ENCODE measurements around the gene PARP8.
"Not testable (repeated sequence)": the region's sequence is repeated elsewhere in the genome, so short reads cannot be mapped to it uniquely, and the experiment has no call there.

PARP8 gene

GRCh38 chr5:50791813-50792212, 125.4 kb downstream of the PARP8 start:
- DNase-seq: no peak

GRCh38 chr5:50792843-50793242, 126.4 kb downstream of the PARP8 start:
- no peak for DNase-seq

GRCh38 chr5:50794812-50795211, 128.4 kb downstream of the PARP8 start:
- no peak for DNase-seq

- DNase-seq: no peak
These were observed 131.6 kb downstream of the PARP8 start for GRCh38 chr5:50798002-50798401.

- no peak for DNase-seq
These were observed 133.2 kb downstream of the PARP8 start for GRCh38 chr5:50799596-50799995.

- no peak for DNase-seq
These were observed 134.0 kb downstream of the PARP8 start for GRCh38 chr5:50800410-50800809.

- no peak for DNase-seq
These were observed 141.2 kb downstream of the PARP8 start for GRCh38 chr5:50807661-50808060.

- no peak for DNase-seq
These were observed 142.0 kb downstream of the PARP8 start for GRCh38 chr5:50808406-50808805.

- DNase-seq: not testable (repeated sequence)
These were observed 145.3 kb downstream of the PARP8 start for GRCh38 chr5:50811746-50812145.

- no peak for DNase-seq
These were observed 147.3 kb downstream of the PARP8 start for GRCh38 chr5:50813691-50814090.

- no peak for DNase-seq
These were observed 148.1 kb downstream of the PARP8 start for GRCh38 chr5:50814556-50814955.

GRCh38 chr5:50822046-50822445, 155.6 kb downstream of the PARP8 start:
- no peak for DNase-seq

GRCh38 chr5:50822761-50823160, 156.3 kb downstream of the PARP8 start:
- DNase-seq: no peak

- no peak for DNase-seq
These were observed 157.1 kb downstream of the PARP8 start for GRCh38 chr5:50823568-50823967.

- no peak for DNase-seq
These were observed 157.7 kb downstream of the PARP8 start for GRCh38 chr5:50824109-50824508.

- DNase-seq: no peak
These were observed 161.2 kb downstream of the PARP8 start for GRCh38 chr5:50827516-50828247.

- DNase-seq: no peak
These were observed 162.6 kb downstream of the PARP8 start for GRCh38 chr5:50829023-50829422.

- no peak for DNase-seq
These were observed 166.3 kb downstream of the PARP8 start for GRCh38 chr5:50832657-50833284.

- no peak for DNase-seq
These were observed 169.9 kb downstream of the PARP8 start for GRCh38 chr5:50836356-50836755.

GRCh38 chr5:50839472-50839871, 173.0 kb downstream of the PARP8 start:
- DNase-seq: no peak

GRCh38 chr5:50843091-50843490, 176.7 kb downstream of the PARP8 start:
- DNase-seq: no peak

- no peak for DNase-seq
These were observed 179.8 kb downstream of the PARP8 start for GRCh38 chr5:50846261-50846660.

GRCh38 chr5:50849554-50849953, 183.1 kb downstream of the PARP8 start:
- DNase-seq: no peak

- peak; percentile 62 for DNase-seq
These were observed 186.7 kb downstream of the PARP8 start for GRCh38 chr5:50853151-50853550.

- DNase-seq: no peak
These were observed 187.6 kb downstream of the PARP8 start for GRCh38 chr5:50854082-50854481.

All from CD4-positive, alpha-beta T cell treated with Interleukin-15 for 1 hour (primary cell).